Mesendoderm (in vitro differentiated cells): Measurements from ENCODE around the gene GABARAPL1.

ENCODE experiments used
- DNase-seq: peaks from one replicate; pipeline ENCODE4 v3.0.0; 2013
- H2AK5ac ChIP-seq: 2 replicates; pipeline ENCODE4 v1.6.1; 2013; ENCODE audit warnings: low read length, inconsistent platforms
- H2BK120ac ChIP-seq: 2 replicates; pipeline ENCODE4 v1.6.1; 2013; ENCODE audit warnings: low read depth, mild to moderate bottlenecking, low read length, moderate library complexity, mixed read lengths
- H2BK15ac ChIP-seq: replicated peaks from 2 replicates; pipeline ENCODE4 v1.6.1; 2013; ENCODE audit warnings: low read depth, mild to moderate bottlenecking, moderate library complexity
- H2BK5ac ChIP-seq: 2 replicates; pipeline ENCODE4 v1.6.1; 2013; ENCODE audit warnings: low read length, inconsistent platforms
- H3K18ac ChIP-seq: 2 replicates; pipeline ENCODE4 v1.6.1; 2013; ENCODE audit warnings: mild to moderate bottlenecking, low read length, mixed read lengths
- H3K23ac ChIP-seq: one replicate; pipeline ENCODE4 v1.6.1; 2013; ENCODE audit warnings: low read length
- H3K27ac ChIP-seq: 2 replicates; pipeline ENCODE4 v1.5.1; 2013; ENCODE audit warnings: low read depth, mild to moderate bottlenecking, inconsistent platforms, low read length, moderate library complexity
- H3K27me3 ChIP-seq: 2 replicates; pipeline ENCODE4 v1.6.1; 2013; ENCODE audit warnings: low read length, control low read depth, mild to moderate bottlenecking, inconsistent platforms; ENCODE audit not compliant: insufficient read depth, poor library complexity
- H3K36me3 ChIP-seq: 2 replicates; pipeline ENCODE4 v1.6.1; 2013; ENCODE audit warnings: low read length, inconsistent platforms; ENCODE audit not compliant: control insufficient read depth, insufficient read depth
- H3K4ac ChIP-seq: one replicate; pipeline ENCODE4 v1.6.1; 2013; ENCODE audit warnings: low read depth, mild to moderate bottlenecking, low read length, moderate library complexity
- H3K4me1 ChIP-seq: 2 replicates; pipeline ENCODE4 v1.6.1; 2013; ENCODE audit warnings: low read depth, low read length, inconsistent platforms; ENCODE audit not compliant: control insufficient read depth
- H3K4me2 ChIP-seq: 2 replicates; pipeline ENCODE4 v1.6.1; 2013; ENCODE audit warnings: low read length
- H3K4me3 ChIP-seq: 2 replicates; pipeline ENCODE4 v1.5.1; 2013; ENCODE audit warnings: mild to moderate bottlenecking, low read length
- H3K56ac ChIP-seq: one replicate; pipeline ENCODE4 v1.6.1; 2013; ENCODE audit warnings: low read length
- H3K79me1 ChIP-seq: 2 replicates; pipeline ENCODE4 v1.6.1; 2013; ENCODE audit warnings: low read length, inconsistent platforms
- H3K79me2 ChIP-seq: 2 replicates; pipeline ENCODE4 v1.6.1; 2013; ENCODE audit warnings: mild to moderate bottlenecking, low read length; ENCODE audit not compliant: control insufficient read depth, insufficient read depth
- H3K9ac ChIP-seq: 2 replicates; pipeline ENCODE4 v1.6.1; 2013; ENCODE audit warnings: low read length, inconsistent platforms
- H4K5ac ChIP-seq: one replicate; pipeline ENCODE4 v1.6.1; 2013; ENCODE audit warnings: low read length
- H4K8ac ChIP-seq: one replicate; pipeline ENCODE4 v1.6.1; 2013; ENCODE audit warnings: low read depth, mild to moderate bottlenecking, control low read depth, low read length, moderate library complexity
- WGBS: extraction: QIAGEN DNeasy Blood & Tissue Kit; methylation state at CpG from one replicate; pipeline ENCODE4 v1.1.7; 2013; ENCODE audit warnings: low lambda C conversion rate, missing lambda C conversion rate; ENCODE audit not compliant: insufficient coverage; ENCODE audit errors: extremely low coverage; 5-methylcytosine and 5-hydroxymethylcytosine counted together

GABARAPL1 gene

GRCh38 chr12:10171973-10172728, 40.5 kb upstream of the GABARAPL1 start, which contains the start of gene OLR1:
OLR1 (minus strand) TSS chr12:10172132; CDS start chr12:10172077, 55 bp downstream.
- Histone ChIP-seq H3K4me3 (no peak within 1 kb of the TSS), H3K4me2 (no peak within 1 kb of the TSS)

DNA sequence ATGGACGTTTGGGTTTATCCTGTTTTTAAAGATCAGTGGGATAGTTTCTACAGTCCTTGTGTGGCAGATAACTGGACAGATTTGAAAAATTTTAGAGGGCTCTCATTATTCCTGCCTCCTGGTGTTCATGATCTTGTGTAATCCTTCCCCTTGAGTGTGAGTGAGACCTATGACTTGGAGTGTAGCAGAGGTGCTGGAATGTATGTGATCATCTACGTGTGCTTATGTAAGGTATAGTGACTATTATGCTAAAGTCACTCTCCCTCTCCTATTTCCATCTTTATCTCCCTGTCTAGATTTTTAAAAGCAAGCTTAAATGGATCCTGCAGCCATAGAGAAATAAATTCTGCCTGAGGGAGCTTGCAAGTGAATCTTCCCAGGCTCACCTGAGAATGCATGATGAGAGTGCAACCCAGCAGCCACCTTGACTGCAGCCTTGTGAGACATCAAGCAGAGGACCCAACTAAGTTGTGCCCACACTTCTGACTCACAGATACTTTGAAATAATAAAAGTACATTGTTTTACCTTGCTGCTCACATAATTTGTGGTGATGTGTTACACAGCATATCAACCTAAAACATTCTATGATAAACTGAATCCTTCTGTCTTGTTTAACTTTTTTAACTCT, 37.6 kb upstream of the GABARAPL1 start:
- no peak overlapping the region for H2BK15ac ChIP-seq
- H4K5ac ChIP-seq = no peak overlapping the region
- H3K4ac ChIP-seq = no peak overlapping the region
- no peaks in the 10 kb centered on the region for H3K79me2 ChIP-seq
- no peak overlapping the region for H3K18ac ChIP-seq
- no CpG with 5 or more reads among the region's 2 CpGs for WGBS
- no peak overlapping the region for H3K27ac ChIP-seq
- no peak overlapping the region for H2AK5ac ChIP-seq
- no peak overlapping the region for H3K56ac ChIP-seq
- H3K36me3 ChIP-seq = no peaks in the 10 kb centered on the region
- no peak overlapping the region for H3K4me2 ChIP-seq
- H3K4me3 ChIP-seq = no peak overlapping the region
- H3K27me3 ChIP-seq = no peaks in the 10 kb centered on the region
- H2BK5ac ChIP-seq = no peak overlapping the region
- no peak overlapping the region for H2BK120ac ChIP-seq
- H3K4me1 ChIP-seq = peaks cover 13% of the 10 kb centered on the region
- H3K79me1 ChIP-seq = no peaks in the 10 kb centered on the region
- H4K8ac ChIP-seq = no peak overlapping the region
- no peak overlapping the region for H3K9ac ChIP-seq
- H3K23ac ChIP-seq = no peak overlapping the region
- DNase-seq = no peak

More at GRCh38 chr12:10171973-10172728, 40.5 kb upstream of the GABARAPL1 start, which contains the start of gene OLR1:
- H2BK120ac ChIP-seq = no peak within 1 kb of the TSS
- no peak within 1 kb of the TSS for H3K9ac ChIP-seq
- H4K5ac ChIP-seq = no peak within 1 kb of the TSS
- no peaks in the 10 kb centered on the region for H3K27me3 ChIP-seq
- H3K18ac ChIP-seq = no peak within 1 kb of the TSS
- no peaks in the 10 kb centered on the region for H3K79me2 ChIP-seq
- H2AK5ac ChIP-seq = no peak within 1 kb of the TSS
- no peaks in the 10 kb centered on the region for H3K79me1 ChIP-seq
- no peak for DNase-seq
- H3K23ac ChIP-seq = no peak within 1 kb of the TSS
- no peak within 1 kb of the TSS for H4K8ac ChIP-seq
- no peak within 1 kb of the TSS for H3K56ac ChIP-seq
- H3K4me1 ChIP-seq = peaks cover 7% of the 10 kb centered on the region
- H3K36me3 ChIP-seq = no peaks in the 10 kb centered on the region
- no peak within 1 kb of the TSS for H3K27ac ChIP-seq
- WGBS = no CpG with 5 or more reads among the region's 7 CpGs
- no peak within 1 kb of the TSS for H2BK5ac ChIP-seq
- H3K4ac ChIP-seq = no peak within 1 kb of the TSS
- H2BK15ac ChIP-seq = peak within 1 kb of the TSS; percentile 74

GRCh38 chr12:10175846-10176636, 36.6 kb upstream of the GABARAPL1 start:
- H3K4ac ChIP-seq = peak overlapping the region; percentile 36
- DNase-seq = no peak
- no peak overlapping the region for H3K23ac ChIP-seq
- H3K27me3 ChIP-seq = no peaks in the 10 kb centered on the region
- no peak overlapping the region for H2BK120ac ChIP-seq
- H3K4me2 ChIP-seq = no peak overlapping the region
- no peaks in the 10 kb centered on the region for H3K36me3 ChIP-seq
- H4K5ac ChIP-seq = no peak overlapping the region
- H3K9ac ChIP-seq = no peak overlapping the region
- no peak overlapping the region for H4K8ac ChIP-seq
- no peaks in the 10 kb centered on the region for H3K79me2 ChIP-seq
- no peak overlapping the region for H3K18ac ChIP-seq
- no peak overlapping the region for H2BK5ac ChIP-seq
- H3K27ac ChIP-seq = no peak overlapping the region
- H2BK15ac ChIP-seq = no peak overlapping the region
- H3K79me1 ChIP-seq = no peaks in the 10 kb centered on the region
- WGBS = no CpG with 5 or more reads among the region's 5 CpGs
- H3K56ac ChIP-seq = peak overlapping the region; percentile 57
- no peak overlapping the region for H3K4me3 ChIP-seq
- H3K4me1 ChIP-seq = peaks cover 13% of the 10 kb centered on the region
- no peak overlapping the region for H2AK5ac ChIP-seq

DNA sequence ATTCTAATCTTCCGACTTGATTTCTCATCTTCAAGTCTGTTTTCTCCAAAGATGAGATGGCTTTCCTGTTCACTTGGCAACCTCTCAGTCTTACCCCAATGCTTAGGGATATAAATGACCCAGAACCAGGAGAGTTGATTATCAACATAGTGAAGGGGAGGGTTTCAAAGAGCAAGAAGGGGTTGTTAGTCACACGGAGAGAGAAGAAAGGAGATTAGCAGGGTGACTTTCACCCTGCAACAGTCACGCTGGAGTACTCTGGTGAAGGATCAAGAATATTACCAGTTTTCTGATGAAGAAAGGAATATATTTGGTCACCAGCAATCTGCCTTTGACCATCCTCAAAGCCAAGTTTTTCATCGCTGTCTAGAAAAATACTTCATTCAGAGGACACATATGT, 33.9 kb upstream of the GABARAPL1 start, which contains the start of gene TMEM52B:
TSS of gene TMEM52B (plus strand) at position 212 of the 400 bp plus-strand sequence. CDS start 543 bp downstream, outside the sequence.
- H4K5ac ChIP-seq = no peak within 1 kb of the TSS
- no peak for DNase-seq
- peaks cover 13% of the 10 kb centered on the region for H3K4me1 ChIP-seq
- peak within 1 kb of the TSS; percentile 44 for H3K56ac ChIP-seq
- no CpG with 5 or more reads among the region's 4 CpGs for WGBS
- H2BK5ac ChIP-seq = no peak within 1 kb of the TSS
- peak within 1 kb of the TSS; percentile 28 for H4K8ac ChIP-seq
- peak within 1 kb of the TSS; percentile 28 for H3K18ac ChIP-seq
- H3K23ac ChIP-seq = no peak within 1 kb of the TSS
- H3K27ac ChIP-seq = no peak within 1 kb of the TSS
- no peak within 1 kb of the TSS for H3K9ac ChIP-seq
- no peak within 1 kb of the TSS for H2AK5ac ChIP-seq
- no peaks in the 10 kb centered on the region for H3K79me2 ChIP-seq
- no peak within 1 kb of the TSS for H2BK15ac ChIP-seq
- H3K4me2 ChIP-seq = no peak within 1 kb of the TSS
- H3K27me3 ChIP-seq = no peaks in the 10 kb centered on the region
- H3K4me3 ChIP-seq = no peak within 1 kb of the TSS
- no peaks in the 10 kb centered on the region for H3K36me3 ChIP-seq
- H3K4ac ChIP-seq = peak within 1 kb of the TSS; percentile 68
- H2BK120ac ChIP-seq = no peak within 1 kb of the TSS
- H3K79me1 ChIP-seq = no peaks in the 10 kb centered on the region

DNA sequence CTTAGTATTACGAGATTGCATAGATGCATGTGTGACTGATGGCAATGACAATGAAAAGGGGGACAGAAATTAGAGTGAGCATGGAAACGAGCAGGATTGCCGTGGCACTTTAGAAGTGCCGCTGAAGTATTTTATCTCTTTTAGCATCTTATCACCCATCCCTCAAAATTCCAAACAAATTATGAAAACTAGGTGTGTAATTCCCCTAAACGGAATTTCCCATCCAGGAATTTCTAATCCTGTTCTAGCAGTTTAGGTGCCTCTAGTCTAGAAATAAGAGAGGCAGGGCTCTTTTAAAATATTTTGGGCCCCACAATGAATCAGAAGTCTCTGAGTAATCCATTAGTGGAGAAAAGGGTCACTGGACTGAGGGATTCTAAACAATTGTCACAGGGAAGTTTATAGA, 32.9 kb upstream of the GABARAPL1 start:
- peak; percentile 40 for DNase-seq
- H2BK5ac ChIP-seq = no peak overlapping the region
- H3K4me2 ChIP-seq = no peak overlapping the region
- H3K79me1 ChIP-seq = no peaks in the 10 kb centered on the region
- no peak overlapping the region for H4K8ac ChIP-seq
- peak overlapping the region; percentile 28 for H3K18ac ChIP-seq
- H3K27ac ChIP-seq = no peak overlapping the region
- no peak overlapping the region for H3K9ac ChIP-seq
- H3K36me3 ChIP-seq = no peaks in the 10 kb centered on the region
- no peak overlapping the region for H2AK5ac ChIP-seq
- H3K4ac ChIP-seq = no peak overlapping the region
- no peak overlapping the region for H3K23ac ChIP-seq
- no peak overlapping the region for H4K5ac ChIP-seq
- no CpG with 5 or more reads among the region's 5 CpGs for WGBS
- peaks cover 17% of the 10 kb centered on the region for H3K4me1 ChIP-seq
- H3K79me2 ChIP-seq = no peaks in the 10 kb centered on the region
- H2BK120ac ChIP-seq = no peak overlapping the region
- no peak overlapping the region for H3K56ac ChIP-seq
- no peaks in the 10 kb centered on the region for H3K27me3 ChIP-seq
- H2BK15ac ChIP-seq = no peak overlapping the region
- H3K4me3 ChIP-seq = no peak overlapping the region
